GM06990 (cell line): Measurements from ENCODE around the gene ZSCAN4.

Experiments used
- DNase-seq: peaks from one replicate; pipeline ENCODE4 v3.0.0-alpha.2; 2011; ENCODE audit not compliant: insufficient read length; ENCODE audit errors: extremely low read depth
- H3K27me3 ChIP-seq: replicated peaks from 2 replicates; pipeline ENCODE4 v1.6.0; 2011; ENCODE audit warnings: low read length; ENCODE audit not compliant: control insufficient read depth, insufficient read depth
- H3K36me3 ChIP-seq: 2 replicates; pipeline ENCODE4 v1.5.1; 2011; ENCODE audit warnings: low read length; ENCODE audit not compliant: control insufficient read depth, insufficient read depth
- H3K4me3 ChIP-seq: replicated peaks from 2 replicates; pipeline ENCODE4 v1.5.1; 2011; ENCODE audit warnings: low read depth, mild to moderate bottlenecking, control low read depth, low read length
- TF ChIP-seq, protein P1 (sequence below): IDR thresholded peaks from 2 replicates; pipeline ENCODE4 v1.5.1; 2011; ENCODE audit warnings: low read length, control low read depth, mild to moderate bottlenecking, inconsistent platforms; ENCODE audit not compliant: insufficient read depth, poor library complexity, severe bottlenecking

Gene ZSCAN4

DNA sequence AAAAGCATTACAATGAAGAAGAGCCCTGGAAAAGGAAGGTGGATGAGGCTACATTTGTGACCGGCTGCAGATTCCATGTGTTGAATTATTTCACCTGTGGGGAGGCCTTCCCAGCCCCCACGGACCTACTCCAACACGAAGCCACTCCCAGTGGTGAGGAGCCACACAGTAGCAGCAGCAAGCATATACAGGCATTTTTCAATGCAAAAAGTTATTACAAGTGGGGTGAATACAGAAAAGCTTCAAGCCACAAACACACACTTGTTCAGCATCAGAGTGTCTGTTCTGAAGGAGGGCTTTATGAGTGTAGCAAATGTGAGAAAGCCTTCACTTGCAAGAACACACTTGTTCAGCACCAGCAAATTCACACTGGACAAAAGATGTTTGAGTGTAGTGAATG lies 18.0 kb downstream of the ZSCAN4 start:
- Histone ChIP-seq H3K36me3 (peaks cover 21% of the 10 kb centered on the region), H3K27me3 (no peaks in the 10 kb centered on the region), H3K4me3 (no peak overlapping the region)
- no peak for DNase-seq
- TF ChIP-seq, protein P1, sequence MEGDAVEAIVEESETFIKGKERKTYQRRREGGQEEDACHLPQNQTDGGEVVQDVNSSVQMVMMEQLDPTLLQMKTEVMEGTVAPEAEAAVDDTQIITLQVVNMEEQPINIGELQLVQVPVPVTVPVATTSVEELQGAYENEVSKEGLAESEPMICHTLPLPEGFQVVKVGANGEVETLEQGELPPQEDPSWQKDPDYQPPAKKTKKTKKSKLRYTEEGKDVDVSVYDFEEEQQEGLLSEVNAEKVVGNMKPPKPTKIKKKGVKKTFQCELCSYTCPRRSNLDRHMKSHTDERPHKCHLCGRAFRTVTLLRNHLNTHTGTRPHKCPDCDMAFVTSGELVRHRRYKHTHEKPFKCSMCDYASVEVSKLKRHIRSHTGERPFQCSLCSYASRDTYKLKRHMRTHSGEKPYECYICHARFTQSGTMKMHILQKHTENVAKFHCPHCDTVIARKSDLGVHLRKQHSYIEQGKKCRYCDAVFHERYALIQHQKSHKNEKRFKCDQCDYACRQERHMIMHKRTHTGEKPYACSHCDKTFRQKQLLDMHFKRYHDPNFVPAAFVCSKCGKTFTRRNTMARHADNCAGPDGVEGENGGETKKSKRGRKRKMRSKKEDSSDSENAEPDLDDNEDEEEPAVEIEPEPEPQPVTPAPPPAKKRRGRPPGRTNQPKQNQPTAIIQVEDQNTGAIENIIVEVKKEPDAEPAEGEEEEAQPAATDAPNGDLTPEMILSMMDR, result no peak

DNA sequence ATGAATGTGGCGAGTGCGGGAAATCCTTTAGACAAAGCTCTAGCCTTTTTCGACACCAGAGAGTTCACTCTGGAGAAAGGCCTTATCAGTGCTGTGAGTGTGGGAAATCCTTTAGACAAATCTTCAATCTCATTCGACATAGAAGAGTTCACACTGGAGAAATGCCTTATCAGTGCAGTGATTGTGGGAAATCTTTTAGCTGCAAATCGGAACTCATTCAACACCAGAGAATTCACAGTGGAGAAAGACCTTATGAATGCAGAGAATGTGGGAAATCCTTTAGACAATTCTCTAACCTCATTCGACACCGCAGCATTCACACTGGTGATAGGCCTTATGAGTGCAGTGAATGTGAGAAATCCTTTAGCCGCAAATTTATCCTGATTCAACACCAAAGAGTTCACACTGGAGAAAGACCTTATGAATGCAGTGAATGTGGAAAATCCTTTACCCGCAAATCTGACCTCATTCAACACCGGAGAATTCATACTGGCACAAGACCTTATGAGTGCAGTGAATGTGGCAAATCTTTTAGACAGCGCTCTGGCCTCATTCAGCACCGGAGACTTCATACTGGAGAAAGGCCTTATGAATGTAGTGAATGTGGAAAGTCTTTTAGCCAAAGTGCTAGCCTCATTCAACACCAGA lies 18.8 kb downstream of the ZSCAN4 start:
- no peak for DNase-seq
- H3K4me3 ChIP-seq, result no peak overlapping the region
- TF ChIP-seq, protein P1, result no peak
- no peaks in the 10 kb centered on the region for H3K27me3 ChIP-seq
- H3K36me3 ChIP-seq, result peaks cover 21% of the 10 kb centered on the region

DNA sequence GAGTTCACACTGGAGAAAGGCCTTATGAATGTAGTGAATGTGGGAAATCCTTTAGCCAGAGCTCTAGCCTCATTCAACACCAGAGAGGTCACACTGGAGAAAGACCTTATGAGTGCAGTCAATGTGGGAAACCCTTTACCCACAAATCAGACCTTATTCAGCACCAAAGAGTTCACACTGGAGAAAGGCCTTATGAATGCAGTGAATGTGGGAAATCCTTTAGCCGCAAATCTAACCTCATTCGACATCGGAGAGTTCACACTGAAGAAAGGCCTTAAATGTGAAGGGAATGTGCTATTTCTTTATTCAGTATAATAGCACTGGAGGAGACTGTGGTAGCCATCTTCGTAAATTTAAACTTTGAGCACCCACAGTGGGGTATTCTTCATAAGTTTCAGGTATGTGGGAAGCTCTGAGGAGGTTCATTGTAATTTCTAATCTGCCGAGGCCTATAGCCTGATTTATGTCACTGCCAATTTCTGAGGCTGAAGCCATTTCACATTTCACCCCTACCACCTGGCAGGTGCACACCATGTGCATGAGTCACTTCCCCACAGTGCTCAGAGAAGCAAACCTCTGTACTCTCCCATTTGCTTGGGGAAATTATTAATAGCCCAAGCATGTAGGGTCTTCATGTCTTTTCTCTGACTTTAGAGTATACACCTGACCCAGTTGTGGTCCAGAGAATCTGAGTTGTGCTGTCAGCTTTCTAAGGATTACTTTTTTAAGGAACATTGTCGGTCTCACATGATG lies 19.5 kb downstream of the ZSCAN4 start:
- TF ChIP-seq, protein P1, result no peak
- Histone ChIP-seq H3K4me3 (no peak overlapping the region), H3K36me3 (peaks cover 21% of the 10 kb centered on the region), H3K27me3 (no peaks in the 10 kb centered on the region)
- no peak for DNase-seq

DNA sequence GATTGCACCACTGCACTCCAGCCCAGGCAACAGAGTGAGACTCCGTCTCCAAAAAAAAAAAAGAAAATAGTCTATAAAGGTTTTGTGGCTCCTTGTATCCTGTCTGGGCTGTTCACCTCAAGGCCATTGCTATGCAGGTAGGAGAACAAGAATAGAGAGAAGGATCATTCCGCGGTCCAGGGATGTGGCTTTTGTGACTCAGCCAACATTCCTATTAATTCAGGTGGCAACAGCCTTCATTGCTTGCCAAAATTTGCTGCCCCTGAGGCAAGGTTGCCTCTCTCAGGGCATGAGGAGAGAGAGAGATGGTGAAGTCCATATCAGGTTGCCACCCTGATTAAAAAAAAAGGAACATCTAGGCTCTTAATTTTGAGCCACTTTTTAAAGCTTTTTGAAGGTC lies 21.0 kb downstream of the ZSCAN4 start:
- no peak for DNase-seq
- Histone ChIP-seq H3K36me3 (peaks cover 16% of the 10 kb centered on the region), H3K27me3 (no peaks in the 10 kb centered on the region), H3K4me3 (no peak overlapping the region)
- TF ChIP-seq, protein P1, result no peak

DNA sequence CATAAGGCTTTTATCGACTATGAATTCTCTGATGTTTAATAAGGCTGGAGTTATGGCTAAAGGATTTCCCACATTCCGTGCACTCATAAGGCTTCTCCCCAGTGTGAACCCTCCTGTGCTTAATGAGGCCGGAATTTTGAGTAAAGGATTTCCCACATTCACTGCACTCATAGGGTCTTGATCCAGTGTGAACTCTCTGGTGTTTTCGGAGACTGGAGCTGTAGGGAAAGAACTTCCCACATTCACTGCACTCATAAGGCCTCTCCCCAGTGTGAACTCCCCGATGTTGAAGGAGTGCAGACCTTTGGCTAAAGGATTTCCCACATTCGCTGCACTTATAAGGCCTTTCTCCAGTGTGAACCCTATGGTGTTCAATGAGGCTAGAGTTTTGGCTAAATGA lies 32.9 kb downstream of the ZSCAN4 start:
- H3K36me3 ChIP-seq, result no peaks in the 10 kb centered on the region; the same call in 1 of the 2 replicates
- H3K4me3 ChIP-seq, result no peak overlapping the region
- TF ChIP-seq, protein P1, result no peak
- H3K27me3 ChIP-seq, result no peaks in the 10 kb centered on the region
- DNase-seq, result no peak
